Embryonic facial prominence (tissue), 1 donor: ENCODE measurements around the gene CA5A.

ENCODE experiments used
- DNase-seq: peaks from one replicate; pipeline ENCODE4 v3.0.0-alpha.2; 2016; ENCODE audit errors: extremely low spot score

Gene CA5A

GRCh38 chr16:87963400-87963799 lies 27.1 kb upstream of the CA5A start:
- no peak for DNase-seq

GRCh38 chr16:87961623-87962022 lies 25.3 kb upstream of the CA5A start:
- DNase-seq = no peak

GRCh38 chr16:87960852-87961251 lies 24.5 kb upstream of the CA5A start:
- no peak for DNase-seq

GRCh38 chr16:87960296-87960695 lies 24.0 kb upstream of the CA5A start:
- no peak for DNase-seq

GRCh38 chr16:87959391-87959990 lies 23.2 kb upstream of the CA5A start:
- no peak for DNase-seq

GRCh38 chr16:87958632-87959031 lies 22.3 kb upstream of the CA5A start:
- no peak for DNase-seq

- no peak for DNase-seq
Measured at GRCh38 chr16:87957296-87958094, 21.2 kb upstream of the CA5A start.

GRCh38 chr16:87956365-87957231 lies 20.3 kb upstream of the CA5A start:
- peak; percentile 73 for DNase-seq

- no peak for DNase-seq
Measured at GRCh38 chr16:87956098-87956364, 19.7 kb upstream of the CA5A start.

- DNase-seq = no peak
Measured at GRCh38 chr16:87955302-87956097, 19.2 kb upstream of the CA5A start.

GRCh38 chr16:87954826-87955225 lies 18.5 kb upstream of the CA5A start:
- DNase-seq = no peak

- no peak for DNase-seq
Measured at GRCh38 chr16:87954361-87954760, 18.0 kb upstream of the CA5A start.

- peak; percentile 5 for DNase-seq
Measured at GRCh38 chr16:87953308-87954215, 17.2 kb upstream of the CA5A start.

- DNase-seq = no peak
Measured at GRCh38 chr16:87952751-87953150, 16.4 kb upstream of the CA5A start.

GRCh38 chr16:87951552-87952538 lies 15.5 kb upstream of the CA5A start:
- DNase-seq = no peak

- peak; percentile 95 for DNase-seq
Measured at GRCh38 chr16:87950765-87951551, 14.6 kb upstream of the CA5A start, which contains the start of gene BANP. Gene BANP, plus strand, starts transcription at chr16:87951434. Its CDS starts 23,682 bp downstream, at chr16:87975116.

- DNase-seq = no peak
Measured at GRCh38 chr16:87949071-87949744, 12.9 kb upstream of the CA5A start.

- DNase-seq = no peak
Measured at GRCh38 chr16:87948735-87949070, 12.4 kb upstream of the CA5A start.
